NCI-H2107 (cell line): Measurements from ENCODE around the gene PEX5.
"Not testable (repeated sequence)": the region's sequence is repeated elsewhere in the genome, so short reads cannot be mapped to it uniquely, and the experiment has no call there.

Source experiments
- DNase-seq: peaks from one replicate; lab custom pipeline; 2025; lab: John Stamatoyannopoulos, UW

The PEX5 gene

DNA sequence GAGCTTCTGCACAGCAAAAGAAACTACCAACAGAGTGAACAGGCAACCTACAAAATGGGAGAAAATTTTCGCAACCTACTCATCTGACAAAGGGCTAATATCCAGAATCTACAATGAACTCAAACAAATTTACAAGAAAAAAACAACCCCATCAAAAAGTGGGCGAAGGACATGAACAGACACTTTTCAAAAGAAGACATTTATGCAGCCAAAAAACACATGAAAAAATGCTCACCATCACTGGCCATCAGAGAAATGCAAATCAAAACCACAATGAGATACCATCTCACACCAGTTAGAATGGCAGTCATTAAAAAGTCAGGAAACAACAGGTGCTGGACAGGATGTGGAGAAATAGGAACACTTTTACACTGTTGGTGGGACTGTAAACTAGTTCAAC, 24.3 kb downstream of the PEX5 start:
- not testable (repeated sequence) for DNase-seq

DNA sequence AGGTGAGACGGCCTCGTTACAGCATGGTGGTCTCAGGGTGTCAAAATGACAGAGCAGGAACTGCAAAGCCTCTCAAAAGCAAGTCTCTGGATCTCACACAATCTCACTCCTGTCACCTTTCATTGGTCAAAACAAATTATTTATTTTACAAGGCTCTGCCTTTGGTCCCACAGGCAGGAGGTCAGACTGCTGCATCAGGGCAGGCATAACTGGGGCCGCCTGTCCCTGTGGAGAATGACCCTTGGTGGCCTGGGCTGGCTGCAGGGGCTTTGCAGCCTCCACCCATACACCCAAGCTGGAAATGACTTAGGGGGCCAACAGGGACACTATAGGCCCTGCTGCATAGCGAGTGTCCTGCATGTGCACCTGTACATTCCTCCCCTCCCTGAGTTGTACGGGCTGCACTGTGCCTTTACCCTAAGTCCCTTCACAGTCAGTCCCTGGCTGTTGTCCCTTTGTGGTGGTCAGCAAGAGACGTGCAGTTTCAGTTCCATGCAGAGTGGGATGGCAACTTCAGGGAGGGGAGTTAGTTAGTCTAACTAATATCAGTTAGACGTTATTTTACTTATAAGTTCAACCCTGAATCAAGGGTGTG, 28.1 kb downstream of the PEX5 start:
- no peak for DNase-seq

DNA sequence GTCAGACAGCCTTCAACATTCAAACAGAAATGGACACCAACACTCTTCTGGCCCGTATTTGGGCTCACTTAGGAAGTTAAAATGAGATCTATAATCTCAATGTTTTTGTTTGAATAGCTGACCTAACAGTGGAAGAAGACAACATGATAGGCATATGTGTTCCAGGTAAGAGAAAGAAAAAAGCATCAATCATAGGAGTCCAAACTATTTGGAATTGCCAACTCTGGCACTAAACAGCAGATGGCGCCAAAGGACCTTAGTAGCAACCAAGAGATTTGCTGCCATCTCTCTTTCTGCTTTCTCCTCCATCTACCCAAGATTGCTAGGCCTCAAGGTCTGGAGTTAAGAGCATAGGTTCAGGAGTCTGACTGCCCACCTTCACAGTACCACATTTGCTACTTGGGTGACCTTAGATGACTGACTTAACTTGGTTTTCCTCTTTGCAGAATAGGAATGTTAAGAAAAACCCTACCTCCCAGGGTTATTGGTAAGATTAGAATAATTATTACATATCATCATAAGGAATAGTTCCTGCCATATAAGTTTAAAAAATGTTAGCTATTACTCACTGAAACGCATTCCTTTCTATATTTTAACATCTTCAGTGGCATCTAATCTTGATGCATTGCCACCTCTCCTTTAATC, 30.2 kb downstream of the PEX5 start:
- peak; percentile 52 for DNase-seq

DNA sequence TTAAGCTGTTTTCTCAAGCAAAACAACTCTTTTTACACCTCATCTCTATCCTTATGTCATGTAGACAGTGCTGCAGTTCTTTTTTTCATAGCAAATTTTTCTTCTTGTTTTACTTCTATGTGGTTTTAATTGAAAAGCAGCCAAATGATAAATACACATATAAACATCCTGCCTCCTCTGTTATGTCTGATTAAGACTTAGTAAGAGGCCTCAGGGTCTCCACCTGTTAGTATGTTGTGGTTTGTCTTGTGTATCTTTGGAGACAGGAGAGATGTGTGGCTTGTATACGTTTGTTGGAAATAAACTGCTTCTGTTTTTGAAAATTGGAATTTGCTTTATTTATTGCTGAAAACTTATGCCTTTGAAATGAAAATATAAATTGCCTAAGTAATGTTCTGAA, 32.0 kb downstream of the PEX5 start:
- DNase-seq = no peak

DNA sequence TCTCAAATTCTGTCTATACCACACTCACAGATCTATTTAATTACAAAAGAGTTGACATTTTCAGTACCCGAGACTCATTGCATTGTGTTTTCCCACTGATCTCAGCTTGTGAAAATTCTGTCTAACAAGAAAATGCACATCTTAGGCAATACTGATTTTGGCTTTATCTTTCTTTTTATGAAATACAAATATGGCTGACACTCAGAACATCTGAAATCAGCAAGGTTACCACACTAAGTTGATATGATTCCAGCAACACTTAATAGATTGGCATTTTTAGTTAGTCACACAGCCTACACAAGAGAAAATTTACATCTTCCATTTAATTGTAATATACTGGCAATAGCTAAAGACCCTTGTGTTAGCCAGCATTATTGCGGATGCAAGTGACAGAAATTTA, 40.3 kb downstream of the PEX5 start:
- DNase-seq = no peak

DNA sequence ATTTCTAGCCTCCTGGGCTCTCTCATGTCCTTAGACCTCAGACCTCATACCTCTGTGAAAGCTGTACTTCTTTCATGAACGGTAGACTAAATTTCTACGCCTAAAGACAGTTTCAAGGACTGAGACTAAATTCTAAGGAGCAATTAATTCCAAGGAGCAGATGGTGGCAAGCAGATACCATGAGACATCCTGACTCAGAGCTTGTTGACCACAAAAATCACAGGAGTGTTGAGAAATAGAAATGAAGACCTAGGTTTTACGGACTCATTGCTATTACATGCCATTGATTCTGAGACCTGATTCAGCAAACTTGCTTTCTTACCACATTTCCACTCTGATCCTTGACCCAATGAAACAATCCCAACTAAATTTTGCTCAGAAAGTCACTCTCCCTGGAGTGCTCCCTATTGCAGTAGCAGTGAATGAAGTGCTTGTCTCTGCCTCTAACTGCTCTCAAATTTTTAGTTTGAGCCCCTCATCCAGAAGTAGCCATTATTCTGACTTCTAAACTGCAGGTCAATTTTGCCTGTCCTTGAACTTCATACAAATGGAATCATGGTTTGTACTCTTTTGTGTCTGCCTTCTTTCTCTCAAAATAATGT, 52.0 kb downstream of the PEX5 start:
- no peak for DNase-seq

DNA sequence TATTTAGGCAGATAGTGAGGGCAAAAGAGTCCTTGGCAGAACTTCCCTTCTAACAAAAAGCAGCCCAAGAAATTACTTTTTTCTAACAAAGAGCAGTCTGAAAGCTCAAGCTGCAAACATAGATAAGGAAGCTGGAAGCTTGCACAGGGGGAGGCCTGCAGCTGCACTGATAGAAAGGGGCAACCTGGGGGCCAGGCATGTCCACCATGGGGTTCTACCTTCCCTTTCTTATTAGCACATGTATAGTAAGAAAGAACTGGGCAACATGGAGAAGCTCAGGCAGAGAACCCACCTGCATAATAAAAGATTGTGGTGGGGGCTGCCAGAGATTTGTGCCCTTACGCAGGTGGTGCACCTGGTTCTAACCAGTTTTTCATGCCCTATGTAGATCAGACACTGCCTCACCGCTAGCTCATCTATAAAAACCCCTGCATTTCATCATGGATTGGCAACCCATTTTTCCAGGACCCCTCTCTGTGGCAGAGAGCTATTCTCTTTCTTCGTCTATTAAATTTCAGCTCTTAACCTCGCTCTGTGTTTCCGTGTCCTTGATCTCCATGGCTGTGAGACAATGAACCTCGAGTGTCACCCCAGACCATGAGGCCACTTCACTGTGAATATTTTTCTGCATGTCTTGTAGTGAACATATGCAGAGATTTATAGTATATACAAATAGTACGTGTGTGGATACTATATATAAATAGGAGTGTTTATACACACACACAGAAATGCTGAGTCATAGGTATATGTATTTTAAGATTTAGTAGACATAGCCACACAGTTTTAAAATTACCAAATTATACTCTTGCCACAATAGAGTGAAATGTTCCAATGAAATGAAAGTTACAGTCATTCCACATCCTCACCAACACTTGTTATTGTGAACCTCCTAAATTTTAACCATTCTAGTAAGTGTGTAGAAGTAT, 53.0 kb downstream of the PEX5 start:
- DNase-seq = no peak

DNA sequence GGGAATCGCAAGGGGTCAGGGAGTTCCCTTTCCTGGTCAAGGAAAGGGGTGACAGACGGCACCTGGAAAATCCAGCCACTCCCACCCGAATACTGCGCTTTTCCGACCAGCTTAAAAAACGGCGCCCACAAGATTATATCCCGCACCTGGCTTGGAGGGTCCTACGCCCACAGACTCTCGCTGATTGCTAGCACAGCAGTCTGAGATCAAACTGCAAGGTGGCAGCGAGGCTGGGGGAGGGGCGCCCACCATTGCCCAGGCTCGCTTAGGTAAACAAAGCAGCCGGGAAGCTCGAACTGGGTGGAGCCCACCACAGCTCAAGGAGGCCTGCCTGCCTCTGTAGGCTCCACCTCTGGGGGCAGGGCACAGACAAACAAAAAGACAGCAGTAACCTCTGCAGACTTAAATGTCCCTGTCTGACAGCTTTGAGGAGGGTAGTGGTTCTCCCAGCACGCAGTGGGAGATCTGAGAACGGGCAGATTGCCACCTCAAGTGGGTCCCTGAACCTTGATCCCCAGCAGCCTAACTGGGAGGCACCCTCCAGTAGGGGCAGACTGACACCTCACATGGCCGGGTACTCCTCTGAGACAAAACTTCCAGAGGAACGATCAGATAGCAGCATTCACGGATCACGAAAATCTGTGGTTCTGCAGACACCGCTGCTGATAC, 62.0 kb downstream of the PEX5 start:
- not testable (repeated sequence) for DNase-seq

DNA sequence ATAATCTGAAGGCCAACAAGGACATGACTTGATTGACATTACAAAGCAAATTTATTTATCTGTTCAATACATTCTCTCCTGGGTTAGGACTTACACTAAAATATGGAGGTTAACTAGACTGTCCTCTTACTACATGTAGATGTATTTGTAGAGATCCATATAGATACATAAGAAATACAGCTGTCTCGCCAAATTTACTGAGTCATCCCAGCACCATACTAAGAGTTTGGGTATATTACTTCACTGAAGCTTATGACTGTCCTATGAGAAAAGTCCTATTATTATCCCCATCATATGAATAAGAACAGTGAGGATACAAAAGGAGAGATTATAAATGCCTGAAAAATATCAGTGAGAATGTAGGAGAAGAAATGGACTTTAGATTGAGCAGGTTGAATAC, 69.6 kb downstream of the PEX5 start:
- DNase-seq = no peak
